GM08714 (cell line): ENCODE measurements around the gene CARD9.

Source experiments
- H3K4me3 ChIP-seq: fragments of 200-500 bp; sonication (Bioruptor generic); 2 replicates; pipeline ENCODE4 v1.5.1; 2014; ENCODE audit warnings: mild to moderate bottlenecking, low read length, inconsistent platforms
- ZNF274 ChIP-seq: IDR thresholded peaks from 2 replicates; pipeline ENCODE4 v1.6.1; 2012; ENCODE audit warnings: mild to moderate bottlenecking, low read depth, low read length

CARD9 gene

GRCh38 chr9:136405481-136405880 is 32.0 kb upstream of the CARD9 start:
- no peak overlapping the region for H3K4me3 ChIP-seq
- TF ChIP-seq ZNF274 = no peak

GRCh38 chr9:136404801-136405136 is 31.3 kb upstream of the CARD9 start:
- H3K4me3 ChIP-seq = no peak overlapping the region; the same call in 1 of the 2 replicates

GRCh38 chr9:136403915-136404800 is 30.7 kb upstream of the CARD9 start:
- TF ChIP-seq ZNF274 = no peak
- no peak overlapping the region; the same call in 1 of the 2 replicates for H3K4me3 ChIP-seq

More at GRCh38 chr9:136404801-136405136, 31.3 kb upstream of the CARD9 start:
- TF ChIP-seq ZNF274 = no peak

- TF ChIP-seq ZNF274 = no peak
- H3K4me3 ChIP-seq = no peak overlapping the region
Measured at GRCh38 chr9:136403538-136403914, 30.1 kb upstream of the CARD9 start.

- no peak for TF ChIP-seq ZNF274
- no peak overlapping the region for H3K4me3 ChIP-seq
Measured at GRCh38 chr9:136402067-136402466, 28.6 kb upstream of the CARD9 start.

- no peak for TF ChIP-seq ZNF274
- no peak overlapping the region for H3K4me3 ChIP-seq
Measured at GRCh38 chr9:136401173-136401922, 27.9 kb upstream of the CARD9 start.

- peak within 1 kb of the TSS; percentile 84 for H3K4me3 ChIP-seq
- TF ChIP-seq ZNF274 = no peak
Measured at GRCh38 chr9:136400038-136400834, 26.8 kb upstream of the CARD9 start, which contains the start of gene SNAPC4. TSS of gene SNAPC4 (minus strand) at chr9:136400170. CDS start at chr9:136398428, 1,742 bp downstream.

- peak overlapping the region; percentile 84 for H3K4me3 ChIP-seq
Measured at GRCh38 chr9:136399176-136400037, 25.9 kb upstream of the CARD9 start.

GRCh38 chr9:136398286-136398685 is 24.8 kb upstream of the CARD9 start:
- TF ChIP-seq ZNF274 = no peak
- H3K4me3 ChIP-seq = no peak overlapping the region; the same call in 1 of the 2 replicates

More at GRCh38 chr9:136399176-136400037, 25.9 kb upstream of the CARD9 start:
- no peak for TF ChIP-seq ZNF274

GRCh38 chr9:136397643-136398042 is 24.2 kb upstream of the CARD9 start:
- TF ChIP-seq ZNF274 = no peak
- H3K4me3 ChIP-seq = no peak overlapping the region

GRCh38 chr9:136396219-136396515 is 22.7 kb upstream of the CARD9 start:
- TF ChIP-seq ZNF274 = no peak
- no peak overlapping the region for H3K4me3 ChIP-seq

- no peak for TF ChIP-seq ZNF274
- H3K4me3 ChIP-seq = no peak overlapping the region
Measured at GRCh38 chr9:136395345-136396218, 22.1 kb upstream of the CARD9 start.

GRCh38 chr9:136395020-136395340 is 21.5 kb upstream of the CARD9 start:
- no peak for TF ChIP-seq ZNF274

More at GRCh38 chr9:136395020-136395340, 21.5 kb upstream of the CARD9 start:
- H3K4me3 ChIP-seq = no peak overlapping the region
